Measurements from ENCODE around the gene KYNU.

Gene KYNU

DNA sequence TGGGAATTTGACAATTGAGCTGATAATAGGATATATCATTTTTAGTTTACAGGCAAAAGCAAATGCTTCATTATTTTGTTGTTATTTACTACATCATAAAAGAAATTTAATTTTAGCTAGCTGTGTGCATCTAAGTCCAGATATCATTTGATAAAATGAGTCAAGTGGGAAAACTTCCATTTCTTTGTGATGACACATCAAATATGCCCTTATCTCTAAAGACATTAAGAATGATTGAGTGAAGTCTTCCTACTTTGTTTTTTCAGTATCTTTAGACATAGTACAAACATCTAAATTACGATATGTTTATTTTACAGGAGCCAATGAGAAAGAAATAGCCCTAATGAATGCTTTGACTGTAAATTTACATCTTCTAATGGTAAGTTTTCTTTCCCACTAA lies 77.0 kb downstream of the KYNU start:
- no peak for DNase-seq (ENCODE audit: low read depth in 1 of 2, low spot score in 1 of 2)

GRCh38 chr2:142957144-142957543 lies 79.7 kb downstream of the KYNU start:
- no peak for DNase-seq (ENCODE audit: low read depth in 1 of 2, low spot score in 1 of 2)

GRCh38 chr2:142961202-142961601 lies 83.7 kb downstream of the KYNU start:
- no peak for DNase-seq (ENCODE audit: low read depth in 1 of 2, low spot score in 1 of 2)

GRCh38 chr2:142965443-142965842 lies 88.0 kb downstream of the KYNU start:
- DNase-seq (ENCODE audit: low read depth in 1 of 2, low spot score in 1 of 2) = no peak

GRCh38 chr2:142966284-142966683 lies 88.8 kb downstream of the KYNU start:
- no peak for DNase-seq (ENCODE audit: low read depth in 1 of 2, low spot score in 1 of 2)

GRCh38 chr2:142967060-142967459 lies 89.6 kb downstream of the KYNU start:
- DNase-seq (ENCODE audit: low read depth in 1 of 2, low spot score in 1 of 2) = no peak

DNA sequence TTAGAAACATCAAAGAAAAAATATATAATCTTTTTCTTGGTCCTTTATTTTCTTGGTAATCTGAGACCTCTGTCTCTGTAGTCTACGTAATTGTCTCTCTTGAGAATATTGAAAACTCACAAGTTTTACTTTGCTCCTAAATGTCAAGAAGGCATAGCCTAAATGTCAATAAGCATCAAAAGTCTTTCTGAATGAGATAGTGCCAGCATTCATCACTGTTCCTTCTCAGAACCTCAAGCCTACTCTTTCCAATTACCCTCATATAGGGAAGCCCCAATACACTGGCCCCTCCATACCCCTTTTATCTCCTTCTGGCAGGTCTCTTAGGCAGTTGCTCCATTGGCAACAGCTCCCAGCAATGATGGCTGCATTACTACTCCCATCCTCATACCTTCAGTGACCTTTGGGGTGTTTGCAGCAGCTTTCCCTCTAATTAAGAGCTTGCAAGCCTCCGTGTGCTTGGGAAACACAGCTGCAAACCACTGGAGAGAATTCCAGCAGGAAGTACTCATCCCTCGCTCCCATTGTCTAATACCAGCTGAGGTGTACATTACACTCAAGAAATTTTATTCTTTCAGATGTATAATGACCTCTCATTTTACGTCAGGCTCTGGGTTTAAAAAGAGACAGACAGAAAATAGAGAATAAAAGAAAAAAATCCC lies 95.8 kb downstream of the KYNU start:
- DNase-seq (ENCODE audit: low read depth in 1 of 2, low spot score in 1 of 2) = no peak

- DNase-seq (ENCODE audit: low read depth in 1 of 2, low spot score in 1 of 2) = no peak
These were observed 96.4 kb downstream of the KYNU start for GRCh38 chr2:142973822-142974207.

DNA sequence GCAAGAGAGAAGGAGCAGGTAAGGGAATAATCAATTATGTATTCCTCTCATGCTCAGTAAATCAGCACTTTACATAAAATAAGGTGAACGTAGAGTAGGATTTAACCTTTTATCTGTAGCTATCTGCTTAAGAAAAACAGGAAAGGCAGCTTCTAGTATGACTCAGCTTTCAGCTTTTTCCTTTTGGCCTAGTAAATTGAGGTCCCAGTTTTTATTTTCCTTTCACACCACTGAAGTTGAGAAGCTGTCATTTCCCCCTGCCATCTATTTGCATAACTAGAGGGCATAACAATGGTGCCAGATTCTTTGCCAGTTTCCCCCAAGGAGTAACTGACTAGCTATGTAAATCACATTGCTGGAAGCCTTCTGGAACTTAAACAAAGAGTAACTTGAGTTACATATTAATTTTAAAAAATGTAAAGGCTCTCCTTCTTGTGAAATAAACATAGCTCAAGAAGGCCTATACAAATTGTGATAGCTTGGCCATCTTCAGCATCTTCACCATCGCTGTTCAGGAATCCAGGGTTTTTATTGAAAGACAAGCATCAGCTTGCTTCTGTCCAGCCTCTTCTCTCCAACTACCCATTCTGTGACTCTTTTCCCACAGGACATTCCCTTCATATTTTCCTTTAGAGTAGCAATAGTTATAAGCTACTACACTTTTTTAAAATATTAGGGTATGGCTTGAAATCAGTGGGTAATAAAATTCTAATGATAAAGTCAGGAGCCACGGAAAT lies 97.0 kb downstream of the KYNU start:
- DNase-seq (ENCODE audit: low read depth in 1 of 2, low spot score in 1 of 2) = no peak

GRCh38 chr2:142975239-142975638 lies 97.8 kb downstream of the KYNU start:
- DNase-seq (ENCODE audit: low read depth in 1 of 2, low spot score in 1 of 2) = no peak

- DNase-seq (ENCODE audit: low read depth in 1 of 2, low spot score in 1 of 2) = no peak
These were observed 103.0 kb downstream of the KYNU start for GRCh38 chr2:142980246-142981068.

DNA sequence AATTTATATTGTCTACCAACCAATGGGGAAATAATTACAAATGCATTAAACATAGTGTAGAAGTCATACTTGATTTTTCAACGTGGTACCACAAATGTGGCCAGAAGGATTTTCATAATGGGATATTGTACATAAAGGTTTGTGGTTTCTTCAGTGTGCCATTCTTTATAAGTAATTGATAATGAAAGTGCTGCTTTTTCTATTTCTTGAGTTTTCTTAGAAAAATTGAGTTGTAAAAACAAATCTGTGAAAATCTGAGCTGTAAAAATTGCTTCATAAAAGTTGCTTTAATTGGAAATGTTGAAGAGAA lies 103.6 kb downstream of the KYNU start:
- no peak for DNase-seq (ENCODE audit: low read depth in 1 of 2, low spot score in 1 of 2)

DNA sequence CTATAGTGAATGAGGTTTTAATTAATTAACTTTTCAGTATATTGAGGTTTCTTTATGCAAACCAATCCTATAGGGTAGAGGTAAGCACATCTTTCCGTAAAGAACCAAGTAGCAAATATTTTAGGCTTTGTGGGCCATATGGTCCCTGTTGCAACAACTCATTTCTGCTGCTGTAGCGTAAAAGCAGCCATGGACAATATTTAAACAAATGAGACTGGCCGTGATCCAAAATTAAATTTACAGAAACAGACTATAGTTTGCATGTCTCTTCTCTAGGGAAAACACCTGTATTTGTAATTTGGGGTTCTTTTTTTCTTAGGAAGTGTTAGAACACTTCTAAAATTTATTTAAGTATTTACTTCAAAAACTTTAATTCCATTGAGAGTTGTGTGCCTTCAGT lies 104.3 kb downstream of the KYNU start:
- DNase-seq (ENCODE audit: low read depth in 1 of 2, low spot score in 1 of 2) = no peak

GRCh38 chr2:142983174-142983573 lies 105.7 kb downstream of the KYNU start:
- DNase-seq (ENCODE audit: low read depth in 1 of 2, low spot score in 1 of 2) = no peak

GRCh38 chr2:142984657-142985056 lies 107.2 kb downstream of the KYNU start:
- DNase-seq (ENCODE audit: low read depth in 1 of 2, low spot score in 1 of 2) = no peak

- no peak for DNase-seq (ENCODE audit: low read depth in 1 of 2, low spot score in 1 of 2)
These were observed 109.6 kb downstream of the KYNU start for GRCh38 chr2:142987044-142987443.

GRCh38 chr2:142989273-142990204 lies 112.1 kb downstream of the KYNU start:
- DNase-seq (ENCODE audit: low read depth in 1 of 2, low spot score in 1 of 2) = no peak

GRCh38 chr2:142991295-142991694 lies 113.8 kb downstream of the KYNU start:
- DNase-seq (ENCODE audit: low read depth in 1 of 2, low spot score in 1 of 2) = no peak

GRCh38 chr2:142992840-142993239 lies 115.4 kb downstream of the KYNU start:
- DNase-seq (ENCODE audit: low read depth in 1 of 2, low spot score in 1 of 2) = no peak

GRCh38 chr2:142993771-142994170 lies 116.3 kb downstream of the KYNU start:
- DNase-seq (ENCODE audit: low read depth in 1 of 2, low spot score in 1 of 2) = no peak

- DNase-seq (ENCODE audit: low read depth in 1 of 2, low spot score in 1 of 2) = no peak
These were observed 117.2 kb downstream of the KYNU start for GRCh38 chr2:142994665-142995064.
